SK-N-SH treated with all-trans-retinoic acid at 6 μM for 48 hours (cell line): ENCODE data around the gene DOC2B.

ENCODE experiments used
- BACH2 ChIP-seq: fragments of 250-450 bp; sonication (Bioruptor Pico); IDR thresholded peaks from 2 replicates; pipeline ENCODE4 v1.9.0; 2021; ENCODE audit warnings: mild to moderate bottlenecking, borderline replicate concordance
- ESRRG ChIP-seq: fragments of 250-450 bp; sonication (Bioruptor Pico); IDR thresholded peaks from 2 replicates; pipeline ENCODE4 v1.6.1; 2021; ENCODE audit warnings: mild to moderate bottlenecking
- TSHZ2 ChIP-seq: fragments of 250-450 bp; sonication (Bioruptor Pico); IDR thresholded peaks from 2 replicates; pipeline ENCODE4 v1.5.0; 2020; ENCODE audit warnings: mild to moderate bottlenecking, moderate library complexity
- ZFP3 ChIP-seq: fragments of 250-450 bp; sonication (Bioruptor Pico); IDR thresholded peaks from 2 replicates; pipeline ENCODE4 v1.5.0; 2020; ENCODE audit warnings: mild to moderate bottlenecking, moderate library complexity
- ZFP30 ChIP-seq: fragments of 450-650 bp; formaldehyde crosslinking; IDR thresholded peaks from 2 replicates; pipeline ENCODE4 v1.5.0; 2022; ENCODE audit warnings: mild to moderate bottlenecking, moderate library complexity
- TF ChIP-seq, protein P1 (sequence below): fragments of 250-450 bp; sonication (Bioruptor Pico); IDR thresholded peaks from 2 replicates; pipeline ENCODE4 v1.8.0; 2021; ENCODE audit warnings: low read depth, mild to moderate bottlenecking, moderate library complexity, borderline replicate concordance
- TF ChIP-seq, protein P2 (sequence below): fragments of 250-450 bp; sonication (Bioruptor Pico); IDR thresholded peaks from 2 replicates; pipeline ENCODE4 v1.5.1; 2020; ENCODE audit warnings: low read depth, mild to moderate bottlenecking, moderate library complexity

GRCh38 chr17:151886-152859 is 29.3 kb downstream of the DOC2B start:
- no peak for TF ChIP-seq ESRRG (CRISPR knock-in tag)
- TF ChIP-seq, protein P1, sequence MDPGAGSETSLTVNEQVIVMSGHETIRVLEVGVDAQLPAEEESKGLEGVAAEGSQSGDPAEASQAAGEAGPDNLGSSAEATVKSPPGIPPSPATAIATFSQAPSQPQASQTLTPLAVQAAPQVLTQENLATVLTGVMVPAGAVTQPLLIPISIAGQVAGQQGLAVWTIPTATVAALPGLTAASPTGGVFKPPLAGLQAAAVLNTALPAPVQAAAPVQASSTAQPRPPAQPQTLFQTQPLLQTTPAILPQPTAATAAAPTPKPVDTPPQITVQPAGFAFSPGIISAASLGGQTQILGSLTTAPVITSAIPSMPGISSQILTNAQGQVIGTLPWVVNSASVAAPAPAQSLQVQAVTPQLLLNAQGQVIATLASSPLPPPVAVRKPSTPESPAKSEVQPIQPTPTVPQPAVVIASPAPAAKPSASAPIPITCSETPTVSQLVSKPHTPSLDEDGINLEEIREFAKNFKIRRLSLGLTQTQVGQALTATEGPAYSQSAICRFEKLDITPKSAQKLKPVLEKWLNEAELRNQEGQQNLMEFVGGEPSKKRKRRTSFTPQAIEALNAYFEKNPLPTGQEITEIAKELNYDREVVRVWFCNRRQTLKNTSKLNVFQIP (CRISPR knock-in tag), result no peak
- TF ChIP-seq BACH2 (CRISPR knock-in tag), result no peak
- no peak for TF ChIP-seq ZFP3 (CRISPR knock-in tag)
- TF ChIP-seq TSHZ2 (CRISPR knock-in tag), result no peak
- TF ChIP-seq, protein P2, sequence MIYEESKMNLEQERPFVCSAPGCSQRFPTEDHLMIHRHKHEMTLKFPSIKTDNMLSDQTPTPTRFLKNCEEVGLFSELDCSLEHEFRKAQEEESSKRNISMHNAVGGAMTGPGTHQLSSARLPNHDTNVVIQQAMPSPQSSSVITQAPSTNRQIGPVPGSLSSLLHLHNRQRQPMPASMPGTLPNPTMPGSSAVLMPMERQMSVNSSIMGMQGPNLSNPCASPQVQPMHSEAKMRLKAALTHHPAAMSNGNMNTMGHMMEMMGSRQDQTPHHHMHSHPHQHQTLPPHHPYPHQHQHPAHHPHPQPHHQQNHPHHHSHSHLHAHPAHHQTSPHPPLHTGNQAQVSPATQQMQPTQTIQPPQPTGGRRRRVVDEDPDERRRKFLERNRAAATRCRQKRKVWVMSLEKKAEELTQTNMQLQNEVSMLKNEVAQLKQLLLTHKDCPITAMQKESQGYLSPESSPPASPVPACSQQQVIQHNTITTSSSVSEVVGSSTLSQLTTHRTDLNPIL (CRISPR knock-in tag), result no peak
- no peak for TF ChIP-seq ZFP30 (CRISPR knock-in tag)
